Mammary epithelial cell (primary cell): ENCODE data around the gene CCDC57.

ENCODE experiments used
- CTCF ChIP-seq, 2 donors: IDR thresholded peaks in 1 of 2; conservative IDR thresholded peaks in 1 of 2; 2 replicates each; pipeline ENCODE4 v1.5.1; 2011 to 2012; ENCODE audit warnings: inconsistent platforms in 2 of 2, low read length in 2 of 2, mild to moderate bottlenecking in 2 of 2, control low read depth in 1 of 2, low read depth in 1 of 2; ENCODE audit not compliant: insufficient read depth in 1 of 2; ENCODE audit errors: extremely low read depth in 1 of 2
- EZH2 ChIP-seq: IDR thresholded peaks from 2 replicates; pipeline ENCODE4 v1.6.1; 2012; ENCODE audit warnings: low read length, inconsistent platforms, borderline replicate concordance

GRCh38 chr17:82224666-82225065 lies 12.0 kb upstream of the CCDC57 start:
- TF ChIP-seq CTCF (conservative IDR thresholded peaks at IDR 0.05 in 1 of 2, IDR thresholded peaks at IDR 0.05 in 1 of 2; ENCODE audit: extremely low read depth in 1 of 2, insufficient read depth in 1 of 2, low read depth in 1 of 2, low read length in 2 of 2) (no peak), EZH2 (no peak)
